ENCODE measurements around the gene PIK3CG. TPM values are rescaled to one million over a fixed set of nuclear protein-coding genes. Genes with fewer than 3 reads are reported as not detected.

The PIK3CG gene
- total RNA-seq, 2 donors from 2014 or later, result 8.0 to 8.5 TPM

DNA sequence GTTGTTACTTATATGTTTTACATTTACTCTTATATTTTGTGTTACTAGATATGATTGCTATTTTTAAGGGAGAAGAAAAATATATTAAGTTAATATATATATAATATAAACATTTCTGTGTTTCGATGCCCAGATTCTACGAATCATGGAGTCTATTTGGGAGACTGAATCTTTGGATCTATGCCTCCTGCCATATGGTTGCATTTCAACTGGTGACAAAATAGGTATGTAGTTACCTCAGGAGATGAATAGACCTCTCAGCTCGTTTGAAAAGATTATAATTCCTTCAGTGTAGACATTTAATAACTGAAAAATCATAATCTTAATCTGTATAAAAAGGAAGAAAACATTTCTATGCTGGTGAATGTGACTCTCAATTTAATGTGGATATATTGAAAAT, 16.9 kb downstream of the PIK3CG start:
- H3K4me1 ChIP-seq (ENCODE audit: control insufficient read depth in 1 of 2, low read depth in 2 of 2), result no peaks in the 10 kb centered on the region
- TF ChIP-seq, protein P1, sequence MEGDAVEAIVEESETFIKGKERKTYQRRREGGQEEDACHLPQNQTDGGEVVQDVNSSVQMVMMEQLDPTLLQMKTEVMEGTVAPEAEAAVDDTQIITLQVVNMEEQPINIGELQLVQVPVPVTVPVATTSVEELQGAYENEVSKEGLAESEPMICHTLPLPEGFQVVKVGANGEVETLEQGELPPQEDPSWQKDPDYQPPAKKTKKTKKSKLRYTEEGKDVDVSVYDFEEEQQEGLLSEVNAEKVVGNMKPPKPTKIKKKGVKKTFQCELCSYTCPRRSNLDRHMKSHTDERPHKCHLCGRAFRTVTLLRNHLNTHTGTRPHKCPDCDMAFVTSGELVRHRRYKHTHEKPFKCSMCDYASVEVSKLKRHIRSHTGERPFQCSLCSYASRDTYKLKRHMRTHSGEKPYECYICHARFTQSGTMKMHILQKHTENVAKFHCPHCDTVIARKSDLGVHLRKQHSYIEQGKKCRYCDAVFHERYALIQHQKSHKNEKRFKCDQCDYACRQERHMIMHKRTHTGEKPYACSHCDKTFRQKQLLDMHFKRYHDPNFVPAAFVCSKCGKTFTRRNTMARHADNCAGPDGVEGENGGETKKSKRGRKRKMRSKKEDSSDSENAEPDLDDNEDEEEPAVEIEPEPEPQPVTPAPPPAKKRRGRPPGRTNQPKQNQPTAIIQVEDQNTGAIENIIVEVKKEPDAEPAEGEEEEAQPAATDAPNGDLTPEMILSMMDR (IDR thresholded peaks at IDR 0.05), result no peak
- DNase-seq (ENCODE audit: low spot score), result no peak

DNA sequence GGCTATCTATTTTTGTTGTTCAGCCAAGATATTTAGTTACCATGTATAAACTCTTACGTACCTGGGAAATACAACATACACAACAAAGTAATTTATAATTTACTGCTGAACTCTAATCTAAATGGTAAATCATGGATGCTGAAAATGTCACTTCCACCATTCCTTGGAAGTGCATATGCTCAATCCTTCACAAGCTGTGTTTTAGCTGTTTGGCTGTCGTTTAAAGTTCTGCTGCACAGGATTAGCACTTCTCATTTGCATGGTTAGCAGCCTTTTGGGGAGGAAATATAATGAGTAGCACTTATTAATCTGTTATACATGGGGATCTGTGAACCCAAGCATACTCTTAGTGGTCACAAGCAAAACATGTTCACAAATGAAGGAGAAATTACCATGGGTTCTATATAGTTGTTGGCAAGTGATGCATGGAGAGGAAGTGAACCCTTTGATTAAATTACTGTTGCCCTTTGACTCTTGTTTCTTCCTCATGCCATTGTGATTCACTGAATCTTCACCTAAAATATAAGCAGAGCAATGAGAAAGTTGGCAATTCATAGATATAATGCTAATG, 18.5 kb downstream of the PIK3CG start:
- no peaks in the 10 kb centered on the region for H3K27me3 ChIP-seq (replicated peaks; ENCODE audit: insufficient read depth)
- TF ChIP-seq, protein P1 (IDR thresholded peaks at IDR 0.05), result no peak
- H3K4me3 ChIP-seq, result no peak overlapping the region
- no peak overlapping the region for H3K27ac ChIP-seq
- DNase-seq (ENCODE audit: low spot score) (no peak), ATAC-seq (ENCODE audit: insufficient number of reproducible peaks, low FRiP score, low read depth) (no peak)
- H3K9me3 ChIP-seq, result no peaks in the 10 kb centered on the region
- H3K36me3 ChIP-seq, result no peaks in the 10 kb centered on the region
- no peaks in the 10 kb centered on the region for H3K4me1 ChIP-seq (ENCODE audit: control insufficient read depth in 1 of 2, low read depth in 2 of 2)

More for the DNA sequence above, 16.9 kb downstream of the PIK3CG start:
- no peak for ATAC-seq (ENCODE audit: insufficient number of reproducible peaks, low FRiP score, low read depth)
- no peak overlapping the region for H3K27ac ChIP-seq
- H3K36me3 ChIP-seq, result no peaks in the 10 kb centered on the region
- H3K4me3 ChIP-seq, result no peak overlapping the region
- H3K9me3 ChIP-seq, result no peaks in the 10 kb centered on the region
- no peaks in the 10 kb centered on the region for H3K27me3 ChIP-seq (replicated peaks; ENCODE audit: insufficient read depth)

DNA sequence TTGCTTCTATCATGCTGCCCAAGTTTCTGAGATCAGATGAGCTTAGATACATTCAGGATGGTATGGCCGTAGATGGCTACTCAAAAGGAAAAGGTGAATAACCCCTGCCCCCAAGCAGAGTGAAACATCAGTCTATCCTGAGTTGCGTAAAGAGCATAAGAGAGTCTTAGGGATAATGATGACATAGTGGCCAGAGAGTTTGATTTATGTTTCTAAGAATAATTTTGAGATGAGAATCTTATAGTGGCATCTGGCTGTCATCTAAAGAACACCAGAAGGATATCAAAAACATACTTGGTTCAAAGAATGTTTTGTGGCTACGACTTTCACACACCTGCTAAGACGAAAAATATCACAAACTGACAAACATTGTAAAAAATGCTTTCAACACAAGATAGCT, 20.6 kb downstream of the PIK3CG start:
- Histone ChIP-seq H3K27ac (no peak overlapping the region), H3K4me3 (no peak overlapping the region), H3K9me3 (no peaks in the 10 kb centered on the region), H3K4me1 (ENCODE audit: control insufficient read depth in 1 of 2, low read depth in 2 of 2) (no peaks in the 10 kb centered on the region), H3K36me3 (no peaks in the 10 kb centered on the region), H3K27me3 (replicated peaks; ENCODE audit: insufficient read depth) (no peaks in the 10 kb centered on the region)
- ATAC-seq (ENCODE audit: insufficient number of reproducible peaks, low FRiP score, low read depth) (no peak), DNase-seq (ENCODE audit: low spot score) (no peak)
- TF ChIP-seq, protein P1 (IDR thresholded peaks at IDR 0.05), result no peak

DNA sequence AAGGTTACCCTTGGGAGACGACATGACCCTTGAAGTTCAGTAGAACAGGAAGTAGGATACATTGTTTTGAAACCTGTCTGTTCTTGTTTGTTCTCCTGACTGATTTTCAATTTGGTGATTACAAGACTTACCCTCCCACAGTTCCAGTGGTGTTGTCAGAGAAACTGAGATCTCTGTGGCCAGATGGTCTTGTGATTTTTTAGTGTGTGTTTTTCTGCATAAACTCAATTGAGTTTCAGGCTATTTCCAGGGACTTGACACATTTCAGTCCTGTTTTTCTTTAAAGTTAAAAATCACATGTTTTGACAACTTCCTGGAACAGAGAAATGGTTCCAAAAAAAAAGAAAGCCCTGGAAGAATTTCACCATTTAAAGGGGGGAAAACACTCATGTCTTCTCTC, 22.3 kb downstream of the PIK3CG start:
- Histone ChIP-seq H3K4me1 (ENCODE audit: control insufficient read depth in 1 of 2, low read depth in 2 of 2) (no peaks in the 10 kb centered on the region), H3K9me3 (no peaks in the 10 kb centered on the region), H3K4me3 (no peak overlapping the region), H3K36me3 (no peaks in the 10 kb centered on the region), H3K27me3 (replicated peaks; ENCODE audit: insufficient read depth) (no peaks in the 10 kb centered on the region), H3K27ac (no peak overlapping the region)
- DNase-seq (ENCODE audit: low spot score) (no peak), ATAC-seq (ENCODE audit: insufficient number of reproducible peaks, low FRiP score, low read depth) (no peak)
- TF ChIP-seq, protein P1 (IDR thresholded peaks at IDR 0.05), result no peak

DNA sequence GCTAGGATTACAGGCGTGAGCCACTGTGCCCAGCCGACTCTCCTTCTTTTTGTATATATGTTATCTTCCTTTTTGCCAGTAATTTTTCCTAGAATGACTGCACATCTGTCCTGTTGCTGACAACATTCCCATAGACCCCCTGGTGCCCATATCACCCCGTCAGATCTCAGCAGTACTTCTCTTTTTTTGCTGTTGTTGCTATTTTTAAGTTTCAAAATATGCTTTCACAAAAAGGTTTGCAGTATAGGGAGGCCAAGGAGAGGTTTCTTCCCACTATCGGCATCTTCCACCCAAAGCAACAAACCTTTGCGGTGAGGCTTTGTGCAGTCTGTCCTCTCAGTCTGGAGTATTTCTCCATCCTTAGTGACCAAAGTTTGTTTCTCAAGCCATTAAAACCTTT, 23.1 kb downstream of the PIK3CG start:
- no peak for ATAC-seq (ENCODE audit: insufficient number of reproducible peaks, low FRiP score, low read depth)
- H3K9me3 ChIP-seq, result no peaks in the 10 kb centered on the region
- H3K27ac ChIP-seq, result no peak overlapping the region
- no peaks in the 10 kb centered on the region for H3K27me3 ChIP-seq (replicated peaks; ENCODE audit: insufficient read depth)
- no peak for DNase-seq (ENCODE audit: low spot score)
- no peaks in the 10 kb centered on the region for H3K36me3 ChIP-seq
- no peaks in the 10 kb centered on the region for H3K4me1 ChIP-seq (ENCODE audit: control insufficient read depth in 1 of 2, low read depth in 2 of 2)
- H3K4me3 ChIP-seq, result no peak overlapping the region
- TF ChIP-seq, protein P1 (IDR thresholded peaks at IDR 0.05), result no peak
